Chondrocyte (in vitro differentiated cells): ENCODE measurements around the gene SLC44A3. TPM values are rescaled to one million over a fixed set of nuclear protein-coding genes. Genes with fewer than 3 reads are reported as not detected.
A peak's percentile ranks its signal among the peaks of the same experiment; 100 is the strongest.

Source experiments
- DNase-seq: peaks from one replicate; pipeline ENCODE4 v3.0.0; 2021; ENCODE audit warnings: mixed read lengths, low spot score
- H3K27ac Mint-ChIP-seq: one replicate; pipeline ENCODE4 v1.8.0; 2021; ENCODE audit warnings: mild to moderate bottlenecking, moderate library complexity, mixed read lengths; ENCODE audit not compliant: unreplicated experiment
- H3K27me3 Mint-ChIP-seq: 2 replicates; pipeline ENCODE4 v1.8.0; 2021; ENCODE audit warnings: low read depth, mixed read lengths
- H3K36me3 Mint-ChIP-seq: 2 replicates; pipeline ENCODE4 v1.8.0; 2021; ENCODE audit warnings: low read depth, mixed read lengths
- H3K4me1 Mint-ChIP-seq: 2 replicates; pipeline ENCODE4 v1.8.0; 2021; ENCODE audit warnings: low read depth, mild to moderate bottlenecking, mixed read lengths
- H3K4me3 Mint-ChIP-seq: one replicate; pipeline ENCODE4 v1.8.0; 2021; ENCODE audit warnings: mild to moderate bottlenecking, moderate library complexity, mixed read lengths; ENCODE audit not compliant: unreplicated experiment
- H3K9me3 Mint-ChIP-seq: 2 replicates; pipeline ENCODE4 v1.8.0; 2021; ENCODE audit warnings: low read depth, mixed read lengths
- CTCF ChIP-seq: fragments of 200-600 bp; sonication (generic); IDR thresholded peaks from 2 replicates; pipeline ENCODE4 v1.5.0; 2021; ENCODE audit warnings: antibody characterized with exemption, mild to moderate bottlenecking, moderate library complexity
- total RNA-seq: library from RNA; stranded (reverse); gene quantifications from 3 replicates; pipeline ENCODE4 v1.2.1, GENCODE V29; 2021

SLC44A3 gene
- total RNA-seq, 1 donor from 2014 or later = 2.5 TPM

- Mint-ChIP-seq H3K36me3 (peaks cover 6% of the 10 kb centered on the region), H3K4me3 (no peak overlapping the region), H3K9me3 (no peaks in the 10 kb centered on the region), H3K27ac (peak overlapping the region; percentile 50), H3K4me1 (peaks cover 87% of the 10 kb centered on the region), H3K27me3 (no peaks in the 10 kb centered on the region)
- DNase-seq = no peak
- no peak for TF ChIP-seq CTCF
Measured at GRCh38 chr1:94917251-94917650, 97.1 kb downstream of the SLC44A3 start.

GRCh38 chr1:94919241-94920030 lies 99.3 kb downstream of the SLC44A3 start:
- Mint-ChIP-seq H3K4me1 (peaks cover 87% of the 10 kb centered on the region), H3K36me3 (peaks cover 8% of the 10 kb centered on the region), H3K27me3 (no peaks in the 10 kb centered on the region), H3K9me3 (no peaks in the 10 kb centered on the region), H3K4me3 (no peak overlapping the region), H3K27ac (peak overlapping the region; percentile 84)
- DNase-seq = no peak
- TF ChIP-seq CTCF = no peak

- peaks cover 8% of the 10 kb centered on the region for H3K36me3 Mint-ChIP-seq
- H3K9me3 Mint-ChIP-seq = no peaks in the 10 kb centered on the region
- TF ChIP-seq CTCF = peak; percentile 11
- peaks cover 91% of the 10 kb centered on the region for H3K4me1 Mint-ChIP-seq
- no peak overlapping the region for H3K4me3 Mint-ChIP-seq
- H3K27ac Mint-ChIP-seq = peak overlapping the region; percentile 84
- DNase-seq = no peak
- no peaks in the 10 kb centered on the region for H3K27me3 Mint-ChIP-seq
Measured at GRCh38 chr1:94920061-94920460, 99.9 kb downstream of the SLC44A3 start.

GRCh38 chr1:94921977-94922376 lies 101.8 kb downstream of the SLC44A3 start:
- no peak for TF ChIP-seq CTCF
- peaks cover 8% of the 10 kb centered on the region for H3K36me3 Mint-ChIP-seq
- H3K4me3 Mint-ChIP-seq = peak overlapping the region; percentile 35
- H3K27me3 Mint-ChIP-seq = no peaks in the 10 kb centered on the region
- DNase-seq = no peak
- H3K4me1 Mint-ChIP-seq = peaks cover 76% of the 10 kb centered on the region
- no peaks in the 10 kb centered on the region for H3K9me3 Mint-ChIP-seq
- H3K27ac Mint-ChIP-seq = peak overlapping the region; percentile 86

GRCh38 chr1:94922761-94923331 lies 102.7 kb downstream of the SLC44A3 start:
- Mint-ChIP-seq H3K27ac (peak overlapping the region; percentile 81), H3K36me3 (peaks cover 7% of the 10 kb centered on the region), H3K4me1 (peaks cover 74% of the 10 kb centered on the region), H3K27me3 (no peaks in the 10 kb centered on the region), H3K4me3 (peak overlapping the region; percentile 58), H3K9me3 (no peaks in the 10 kb centered on the region)
- TF ChIP-seq CTCF = no peak
- no peak for DNase-seq
